Gastrocnemius medialis (tissue), 4 donors: ENCODE data around the gene VPS9D1. TPM values are rescaled to one million over a fixed set of nuclear protein-coding genes. Genes with fewer than 3 reads are reported as not detected.

ENCODE experiments used
- ATAC-seq, 2 donors: fragments of 150-250 bp; one replicate each; pipeline ENCODE4 v1.9.1; 2016
- DNase-seq, 2 donors: peaks; one replicate each; pipeline ENCODE4 v3.0.0-alpha.2; 2019
- H3K27ac ChIP-seq, 4 donors: fragments of 200-600 bp; sonication (generic); 1 replicate in 1 of 4; 2 replicates in 3 of 4; pipeline ENCODE4 v1.5.1; 2016 to 2018; ENCODE audit warnings: mild to moderate bottlenecking in 2 of 4, moderate library complexity in 1 of 4
- H3K27me3 ChIP-seq, 3 donors: fragments of 200-600 bp; sonication (generic) in 2 of 3; 1 replicate in 1 of 3; 2 replicates in 2 of 3; pipeline versions ENCODE4 v1.5.1 to v1.6.0; 2016 to 2019; ENCODE audit warnings: mild to moderate bottlenecking in 1 of 3, moderate library complexity in 1 of 3
- H3K36me3 ChIP-seq, 2 donors: fragments of 200-600 bp; sonication (generic) in 1 of 2; one replicate each; pipeline ENCODE4 v1.5.1; 2017 to 2018
- H3K4me1 ChIP-seq, 2 donors: fragments of 200-600 bp; sonication (generic) in 1 of 2; one replicate each; pipeline ENCODE4 v1.5.1; 2016 to 2017; ENCODE audit warnings: mild to moderate bottlenecking in 2 of 2
- H3K4me3 ChIP-seq, 4 donors: fragments of 200-600 bp; sonication (generic) in 3 of 4; 1 replicate in 1 of 4; 2 replicates in 3 of 4; pipeline ENCODE4 v1.5.1; 2016 to 2019; ENCODE audit warnings: mild to moderate bottlenecking in 2 of 4
- H3K9me3 ChIP-seq, 3 donors: fragments of 200-600 bp; sonication (generic) in 2 of 3; 1 replicate in 1 of 3; 2 replicates in 2 of 3; pipeline ENCODE4 v1.5.1; 2016 to 2019
- CTCF ChIP-seq, 5 experiments: fragments of 450-650 bp in 3 of 5; fragments of 200-600 bp in 2 of 5; sonication (generic) in 2 of 5; IDR thresholded peaks in 4 of 5; conservative IDR thresholded peaks in 1 of 5; 1 replicate in 4 of 5; 2 replicates in 1 of 5; pipeline ENCODE4 v1.5.1; 2016 to 2019; ENCODE audit warnings: antibody characterized with exemption in 5 of 5, mild to moderate bottlenecking in 3 of 5, moderate library complexity in 3 of 5
- POLR2A ChIP-seq, 2 donors: fragments of 450-650 bp; IDR thresholded peaks; one replicate each; pipeline ENCODE4 v1.6.1; 2017; ENCODE audit warnings: antibody characterized with exemption in 2 of 2, mild to moderate bottlenecking in 2 of 2, moderate library complexity in 2 of 2
- in situ Hi-C, 4 donors: fragments of 200-750 bp; cut with MboI; loops; one replicate each; pipeline versions ENCODE4 v1.15.0 to v1.8.0; 2017; ENCODE audit warnings: low sequenced_read_pairs in 4 of 4
- intact Hi-C: fragments of 100-400 bp; cut with DNase I; formaldehyde crosslinking; loops from one replicate; pipeline ENCODE4 v1.15.1; 2023; ENCODE audit warnings: low total_unique reads
- total RNA-seq, 4 donors: library from RNA; depleted of rRNA; stranded (reverse); fragments of >200 nt; gene quantifications; one replicate each; pipeline versions ENCODE4 v1.1.0 to v1.2.3, GENCODE V29; 2016

Gene VPS9D1
- total RNA-seq: 1 to 10 TPM; 2.3 to 9.4 (median 3.4) TPM

GRCh38 chr16:89720813-89721545 lies at the start of gene VPS9D1, which contains the start of gene ZNF276:
VPS9D1 (minus strand) TSS chr16:89720898; CDS start chr16:89720861, 37 bp downstream.
ZNF276 (plus strand) TSS chr16:89721537; CDS start chr16:89721641, 104 bp downstream.
- intact Hi-C loops (loop anchor here (1.0 to 5.0 kb wide), 4 partner anchors 20 to 151 kb away; partner anchors contain the start of genes CDK10, CHMP1A, SPATA2L and SPATA33), in situ Hi-C loops (no loop called here)
- ATAC-seq (peak; percentile 81), DNase-seq (peak; percentile 54 to 58)
- peak within 1 kb of the TSS; percentile 85 to 99 (median 95) for H3K27ac ChIP-seq
- peaks cover 0 to 27% of the 10 kb centered on the region in 2 donors for H3K36me3 ChIP-seq
- peak in 1 of 5 experiments; percentile 17 for TF ChIP-seq CTCF (IDR thresholded peaks at IDR 0.05 in 4 of 5, conservative IDR thresholded peaks at IDR 0.05 in 1 of 5)
- peak; percentile 69 to 72 for TF ChIP-seq POLR2A (IDR thresholded peaks at IDR 0.05)
- H3K4me1 ChIP-seq: peaks cover 27 to 33% of the 10 kb centered on the region in 2 donors
- no peaks in the 10 kb centered on the region for H3K9me3 ChIP-seq
- H3K27me3 ChIP-seq: no peaks in the 10 kb centered on the region
- peak within 1 kb of the TSS; percentile 67 to 92 (median 81) for H3K4me3 ChIP-seq

- H3K4me3 ChIP-seq: no peak overlapping the region
- in situ Hi-C loops (no loop called here), intact Hi-C loops (no loop called here)
- no peaks in the 10 kb centered on the region for H3K36me3 ChIP-seq
- TF ChIP-seq POLR2A (IDR thresholded peaks at IDR 0.05) (no peak), CTCF (IDR thresholded peaks at IDR 0.05 in 4 of 5, conservative IDR thresholded peaks at IDR 0.05 in 1 of 5) (no peak)
- no peak for DNase-seq
- no peaks in the 10 kb centered on the region for H3K9me3 ChIP-seq
- H3K27me3 ChIP-seq: no peaks in the 10 kb centered on the region
- H3K4me1 ChIP-seq: no peaks in the 10 kb centered on the region
- ATAC-seq: no peak
- no peak overlapping the region for H3K27ac ChIP-seq
Observed at GRCh38 chr16:89770367-89770766, 49.7 kb upstream of the VPS9D1 start.

GRCh38 chr16:89765292-89765830 lies 44.7 kb upstream of the VPS9D1 start:
- Histone ChIP-seq H3K9me3 (no peaks in the 10 kb centered on the region), H3K4me1 (no peaks in the 10 kb centered on the region), H3K27ac (no peak overlapping the region), H3K27me3 (no peaks in the 10 kb centered on the region), H3K4me3 (no peak overlapping the region), H3K36me3 (no peaks in the 10 kb centered on the region)
- intact Hi-C loops: no loop called here
- ATAC-seq (no peak), DNase-seq (no peak)
- TF ChIP-seq POLR2A (IDR thresholded peaks at IDR 0.05): no peak
- TF ChIP-seq CTCF (IDR thresholded peaks at IDR 0.05 in 4 of 5, conservative IDR thresholded peaks at IDR 0.05 in 1 of 5): no peak
- in situ Hi-C loops: no loop called here

- Histone ChIP-seq H3K4me3 (no peak overlapping the region), H3K27ac (no peak overlapping the region), H3K27me3 (no peaks in the 10 kb centered on the region), H3K9me3 (no peaks in the 10 kb centered on the region), H3K4me1 (no peaks in the 10 kb centered on the region), H3K36me3 (no peaks in the 10 kb centered on the region)
- TF ChIP-seq POLR2A (IDR thresholded peaks at IDR 0.05): no peak
- no peak for TF ChIP-seq CTCF (IDR thresholded peaks at IDR 0.05 in 4 of 5, conservative IDR thresholded peaks at IDR 0.05 in 1 of 5)
- intact Hi-C loops: no loop called here
- peak in 1 of 2 donors; percentile 51 for ATAC-seq
- in situ Hi-C loops: no loop called here
- peak; percentile 18 to 31 for DNase-seq
Observed at GRCh38 chr16:89764711-89765201, 44.1 kb upstream of the VPS9D1 start.
